HepG2 (cell line): ENCODE data around the gene GBX1. TPM values are rescaled to one million over a fixed set of nuclear protein-coding genes. Genes with fewer than 3 reads are reported as not detected.
A peak's percentile ranks its signal among the peaks of the same experiment; 100 is the strongest.

Experiments
- HMGXB4 ChIP-seq, 2 experiments: sonication (generic) in 1 of 2; formaldehyde crosslinking in 1 of 2; IDR thresholded peaks; 2 replicates each; pipeline versions ENCODE4 v1.4.0 to v1.6.1; 2018 to 2020; ENCODE audit warnings: missing genetic modification reagents in 2 of 2, borderline replicate concordance in 1 of 2, low read depth in 1 of 2, mild to moderate bottlenecking in 1 of 2, missing biosample characterization in 1 of 2
- HNF4A ChIP-seq: sonication (generic); formaldehyde crosslinking; IDR thresholded peaks from 2 replicates; pipeline ENCODE4 v1.4.0; 2020; ENCODE audit warnings: missing genetic modification reagents
- KAT7 ChIP-seq: IDR thresholded peaks from 2 replicates; pipeline ENCODE4 v1.6.1; 2018; ENCODE audit warnings: borderline replicate concordance, missing compliant biosample characterization
- NR1H2 ChIP-seq: sonication (generic); formaldehyde crosslinking; IDR thresholded peaks from 2 replicates; pipeline ENCODE4 v1.8.1; 2022; ENCODE audit warnings: low read depth, missing genetic modification reagents, borderline replicate concordance
- TBP ChIP-seq: sonication (generic); formaldehyde crosslinking; IDR thresholded peaks from 2 replicates; pipeline ENCODE4 v1.5.0; 2020; ENCODE audit warnings: missing genetic modification reagents
- YEATS2 ChIP-seq: sonication (generic); formaldehyde crosslinking; IDR thresholded peaks from 2 replicates; pipeline ENCODE4 v1.4.0; 2020; ENCODE audit warnings: missing genetic modification reagents, borderline replicate concordance
- ZBTB46 ChIP-seq: sonication (generic); formaldehyde crosslinking; IDR thresholded peaks from 2 replicates; pipeline ENCODE4 v1.4.0; 2020; ENCODE audit warnings: mild to moderate bottlenecking, missing genetic modification reagents, borderline replicate concordance
- ZC3H13 ChIP-seq: sonication (generic); formaldehyde crosslinking; IDR thresholded peaks from 2 replicates; pipeline ENCODE4 v1.8.1; 2023; ENCODE audit warnings: mild to moderate bottlenecking, missing genetic modification reagents, moderate library complexity
- ZFP90 ChIP-seq: sonication (generic); formaldehyde crosslinking; IDR thresholded peaks from 2 replicates; pipeline ENCODE4 v1.8.0; 2022; ENCODE audit warnings: missing genetic modification reagents, mild to moderate bottlenecking, inconsistent platforms, borderline replicate concordance
- ZNF12 ChIP-seq: sonication (generic); formaldehyde crosslinking; IDR thresholded peaks from 2 replicates; pipeline ENCODE4 v1.5.0; 2020; ENCODE audit warnings: missing genetic modification reagents
- ZNF260 ChIP-seq: sonication (generic); formaldehyde crosslinking; IDR thresholded peaks from 2 replicates; pipeline ENCODE4 v1.4.0; 2020; ENCODE audit warnings: missing genetic modification reagents, low read depth, mild to moderate bottlenecking, borderline replicate concordance
- ZNF484 ChIP-seq: sonication (generic); formaldehyde crosslinking; IDR thresholded peaks from 2 replicates; pipeline ENCODE4 v1.5.1; 2020; ENCODE audit warnings: mild to moderate bottlenecking, low read depth, missing genetic modification reagents, borderline replicate concordance
- ZNF501 ChIP-seq: sonication (generic); formaldehyde crosslinking; IDR thresholded peaks from 2 replicates; pipeline ENCODE4 v1.5.1; 2020; ENCODE audit warnings: mild to moderate bottlenecking, moderate library complexity, missing genetic modification reagents
- ZNF577 ChIP-seq: sonication (generic); formaldehyde crosslinking; IDR thresholded peaks from 2 replicates; pipeline ENCODE4 v1.4.0; 2020; ENCODE audit warnings: mild to moderate bottlenecking, low read depth, missing genetic modification reagents, borderline replicate concordance
- ZNF629 ChIP-seq: sonication (generic); formaldehyde crosslinking; conservative IDR thresholded peaks from 2 replicates; pipeline ENCODE4 v1.5.0; 2020; ENCODE audit warnings: missing genetic modification reagents
- ZNF674 ChIP-seq: sonication (generic); formaldehyde crosslinking; IDR thresholded peaks from 2 replicates; pipeline ENCODE4 v1.5.0; 2020; ENCODE audit warnings: low read depth, mild to moderate bottlenecking, missing genetic modification reagents
- ZNF784 ChIP-seq: sonication (generic); formaldehyde crosslinking; IDR thresholded peaks from 2 replicates; pipeline ENCODE4 v1.5.1; 2020; ENCODE audit warnings: missing genetic modification reagents, mild to moderate bottlenecking, borderline replicate concordance
- ZNF788 ChIP-seq: sonication (generic); formaldehyde crosslinking; IDR thresholded peaks from 2 replicates; pipeline ENCODE4 v1.5.0; 2020; ENCODE audit warnings: mild to moderate bottlenecking, missing genetic modification reagents, borderline replicate concordance
- ZSCAN12 ChIP-seq: sonication (generic); formaldehyde crosslinking; IDR thresholded peaks from 2 replicates; pipeline ENCODE4 v1.9.0; 2021; ENCODE audit warnings: mild to moderate bottlenecking, missing genetic modification reagents
- ZSCAN22 ChIP-seq: sonication (generic); formaldehyde crosslinking; IDR thresholded peaks from 2 replicates; pipeline ENCODE4 v1.4.0; 2020; ENCODE audit warnings: mild to moderate bottlenecking, missing genetic modification reagents
- polyA plus RNA-seq, 8 experiments: library from polyadenylated mRNA; depleted of rRNA in 3 of 8; stranded (reverse) in 7 of 8; unstranded in 1 of 8; fragments of >200 nt; fragmentation: Illumina TruSeq in 4 of 8; extraction: Trizol in 4 of 8; gene quantifications; 2 replicates each; pipeline versions ENCODE4 v1.2.1 to v1.2.3, GENCODE V29; 2011 to 2016; ENCODE audit warnings: low read depth in 4 of 8, missing spikeins in 1 of 8, mixed read lengths in 1 of 8; ENCODE audit not compliant: insufficient read depth in 1 of 8
- total RNA-seq, 5 experiments: library from RNA; depleted of rRNA; stranded (reverse); fragments of >200 nt; fragmentation: Illumina TruSeq; extraction: Trizol; gene quantifications; 2 replicates each; pipeline ENCODE4 v1.2.3, GENCODE V29; 2016; ENCODE audit warnings: low read depth in 1 of 5
- TF ChIP-seq, protein P1 (sequence below): sonication (generic); formaldehyde crosslinking; IDR thresholded peaks from 2 replicates; pipeline ENCODE4 v1.4.0; 2020; ENCODE audit warnings: missing genetic modification reagents
- TF ChIP-seq, protein P2 (sequence below): sonication (generic); formaldehyde crosslinking; IDR thresholded peaks from 2 replicates; pipeline ENCODE4 v1.8.0; 2022; ENCODE audit warnings: missing genetic modification reagents, mild to moderate bottlenecking, inconsistent platforms, borderline replicate concordance

The GBX1 gene
- total and polyA plus RNA-seq, 2 of the 13 experiments (the other 11 are each of a cell fraction or from before 2014, with no cell fraction given) = not detected

DNA sequence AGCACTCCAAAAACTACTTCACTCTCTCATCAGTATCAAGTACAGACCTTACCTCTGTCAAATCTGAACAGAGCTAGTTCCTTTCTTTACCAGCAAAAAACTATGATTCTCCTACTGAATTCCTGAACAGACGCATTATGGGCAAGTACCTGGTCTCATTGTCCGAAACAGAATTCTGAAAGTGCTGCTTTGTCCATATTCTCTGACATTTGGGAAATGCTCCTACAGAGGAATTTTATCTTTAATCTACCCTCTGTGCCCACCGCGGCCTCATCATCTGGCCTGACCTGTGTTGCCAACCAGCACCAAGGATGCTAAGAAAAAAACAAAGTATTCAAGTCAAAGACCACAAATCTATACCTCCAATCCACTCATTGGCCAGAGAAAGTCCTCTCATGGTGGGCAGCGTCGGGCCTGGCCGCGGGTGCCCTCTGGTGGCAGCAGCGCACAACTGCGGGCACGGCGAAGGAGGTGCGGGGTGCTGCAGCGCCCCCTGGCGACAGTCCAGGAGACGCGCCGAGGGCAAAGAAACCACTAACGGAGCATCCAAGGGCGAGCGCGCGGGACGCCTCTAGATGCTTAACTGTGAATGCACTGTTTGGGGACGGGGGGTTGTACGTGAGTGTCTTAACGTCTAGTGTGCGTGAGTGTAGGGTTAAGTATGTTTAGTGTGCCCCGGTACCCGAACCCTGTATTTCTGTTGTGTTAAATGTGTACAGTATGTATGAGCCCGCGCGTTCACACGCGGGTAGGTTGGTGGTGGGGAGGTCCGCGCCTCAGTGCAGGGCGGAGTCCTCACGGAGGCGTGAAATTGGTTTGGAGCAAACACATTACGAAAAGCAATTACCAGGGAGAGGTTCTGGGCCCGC is 5.0 kb upstream of the GBX1 start (continued):
- TF ChIP-seq ZNF577 (CRISPR knock-in tag) (no peak), ZSCAN22 (CRISPR knock-in tag) (no peak), ZNF788 (peak; percentile 65; the same call in 1 of the 2 replicates), YEATS2 (CRISPR knock-in tag) (no peak), ZNF260 (no peak), ZNF484 (CRISPR knock-in tag) (no peak), ZC3H13 (CRISPR knock-in tag) (no peak), ZBTB46 (CRISPR knock-in tag) (no peak), TBP (CRISPR knock-in tag) (no peak), ZSCAN12 (CRISPR knock-in tag) (no peak), HMGXB4 (CRISPR knock-in tag; IDR thresholded peaks at IDR 0.05; ENCODE audit: borderline replicate concordance in 1 of 2, low read depth in 1 of 2) (peak; percentile 92 to 94), NR1H2 (CRISPR knock-in tag) (no peak), ZNF784 (CRISPR knock-in tag) (0 out of 2 replicates have a peak, but pooled peaks have one; percentile 53), HNF4A (no peak), ZNF12 (CRISPR knock-in tag) (no peak), ZFP90 (no peak), ZNF501 (CRISPR knock-in tag) (peak; percentile 91), KAT7 (CRISPR knock-in tag) (no peak), ZNF674 (CRISPR knock-in tag) (no peak), ZNF629 (CRISPR knock-in tag) (no peak)
- TF ChIP-seq, protein P1, sequence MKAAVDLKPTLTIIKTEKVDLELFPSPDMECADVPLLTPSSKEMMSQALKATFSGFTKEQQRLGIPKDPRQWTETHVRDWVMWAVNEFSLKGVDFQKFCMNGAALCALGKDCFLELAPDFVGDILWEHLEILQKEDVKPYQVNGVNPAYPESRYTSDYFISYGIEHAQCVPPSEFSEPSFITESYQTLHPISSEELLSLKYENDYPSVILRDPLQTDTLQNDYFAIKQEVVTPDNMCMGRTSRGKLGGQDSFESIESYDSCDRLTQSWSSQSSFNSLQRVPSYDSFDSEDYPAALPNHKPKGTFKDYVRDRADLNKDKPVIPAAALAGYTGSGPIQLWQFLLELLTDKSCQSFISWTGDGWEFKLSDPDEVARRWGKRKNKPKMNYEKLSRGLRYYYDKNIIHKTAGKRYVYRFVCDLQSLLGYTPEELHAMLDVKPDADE (CRISPR knock-in tag) = no peak
- TF ChIP-seq, protein P2, sequence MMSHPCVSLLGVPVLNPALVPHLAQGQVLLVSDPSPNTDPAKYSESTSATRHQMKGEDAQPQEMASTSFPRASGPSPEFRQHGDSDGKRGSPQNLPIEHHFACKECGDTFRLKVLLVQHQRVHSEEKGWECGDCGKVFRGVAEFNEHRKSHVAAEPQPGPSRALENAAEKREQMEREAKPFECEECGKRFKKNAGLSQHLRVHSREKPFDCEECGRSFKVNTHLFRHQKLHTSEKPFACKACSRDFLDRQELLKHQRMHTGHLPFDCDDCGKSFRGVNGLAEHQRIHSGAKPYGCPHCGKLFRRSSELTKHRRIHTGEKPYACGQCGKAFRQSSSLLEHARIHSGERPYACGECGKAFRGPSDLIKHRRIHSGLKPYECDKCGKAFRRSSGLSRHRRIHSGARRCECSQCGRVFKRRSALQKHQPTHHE = no peak
